ENCODE measurements around the gene CDC20B.

CDC20B gene

GRCh38 chr5:55104036-55104772 lies 68.8 kb downstream of the CDC20B start (continued):
- TF ChIP-seq PRDM10 (tag by site-specific recombination; IDR thresholded peaks at IDR 0.05) (0 out of 2 replicates have a peak, but pooled peaks have one; percentile 17), ZNF214 (tag by site-specific recombination; IDR thresholded peaks at IDR 0.05; ENCODE audit: borderline replicate concordance) (no peak)

GRCh38 chr5:55102348-55102747 lies 70.6 kb downstream of the CDC20B start, which contains the start of gene GZMA:
Gene GZMA (plus strand): TSS chr5:55102646. CDS start chr5:55102683, 37 bp downstream.
- Histone ChIP-seq H3K9me3 (ENCODE audit: control insufficient read depth, insufficient read depth, low read depth, low read length) (no peaks in the 10 kb centered on the region), H3K27ac (ENCODE audit: extremely low read depth, low read depth, low read length) (no peak within 1 kb of the TSS), H3K4me1 (ENCODE audit: control insufficient read depth, insufficient read depth, low read length) (no peaks in the 10 kb centered on the region), H3K36me3 (ENCODE audit: control insufficient read depth in 2 of 2, insufficient read depth in 1 of 2, low read length in 2 of 2) (no peaks in the 10 kb centered on the region), H3K4me3 (ENCODE audit: low read depth, low read length) (no peak within 1 kb of the TSS)
- ChIA-PET CTCF (no interaction called here), POLR2A (no interaction called here)
- TF ChIP-seq ZNF155 (tag by site-specific recombination; IDR thresholded peaks at IDR 0.05): no peak
- no peak for TF ChIP-seq ZNF202 (tag by site-specific recombination; IDR thresholded peaks at IDR 0.05; ENCODE audit: borderline replicate concordance)
- TF ChIP-seq ZNF23 (tag by site-specific recombination; IDR thresholded peaks at IDR 0.05; ENCODE audit: borderline replicate concordance): no peak
- no peak for TF ChIP-seq ZNF677 (tag by site-specific recombination; IDR thresholded peaks at IDR 0.05)
- TF ChIP-seq ZIC2 (tag by site-specific recombination; IDR thresholded peaks at IDR 0.05): no peak
- no peak for TF ChIP-seq ZNF768 (tag by site-specific recombination; IDR thresholded peaks at IDR 0.05)
- no peak for TF ChIP-seq ZNF654 (tag by site-specific recombination; IDR thresholded peaks at IDR 0.05; ENCODE audit: low read depth)
- no peak for TF ChIP-seq ZNF18 (tag by site-specific recombination; IDR thresholded peaks at IDR 0.05)

GRCh38 chr5:55101556-55102276 lies 71.3 kb downstream of the CDC20B start:
- TF ChIP-seq ZBTB8A (tag by site-specific recombination; IDR thresholded peaks at IDR 0.05) (no peak), ZNF324 (tag by site-specific recombination; IDR thresholded peaks at IDR 0.05) (no peak), ZNF596 (tag by site-specific recombination; IDR thresholded peaks at IDR 0.05) (no peak), GLIS1 (tag by site-specific recombination; IDR thresholded peaks at IDR 0.05) (no peak), ZNF626 (tag by site-specific recombination; IDR thresholded peaks at IDR 0.05) (no peak), MYNN (tag by site-specific recombination; IDR thresholded peaks at IDR 0.05; ENCODE audit: borderline replicate concordance) (no peak), SP3 (tag by site-specific recombination; IDR thresholded peaks at IDR 0.05) (no peak), ZNF133 (tag by site-specific recombination; IDR thresholded peaks at IDR 0.05) (no peak), ZSCAN18 (tag by site-specific recombination; IDR thresholded peaks at IDR 0.05) (no peak), ZNF624 (tag by site-specific recombination; IDR thresholded peaks at IDR 0.05) (no peak), MZF1 (tag by site-specific recombination; IDR thresholded peaks at IDR 0.05; ENCODE audit: borderline replicate concordance) (no peak), ZNF223 (tag by site-specific recombination; IDR thresholded peaks at IDR 0.05) (no peak), ZNF514 (tag by site-specific recombination; IDR thresholded peaks at IDR 0.05) (no peak), BCL6B (tag by site-specific recombination; IDR thresholded peaks at IDR 0.05) (no peak)
- no peak overlapping the region for H3K4me3 ChIP-seq (ENCODE audit: low read depth, low read length)
- no peaks in the 10 kb centered on the region for H3K4me1 ChIP-seq (ENCODE audit: control insufficient read depth, insufficient read depth, low read length)
- ChIA-PET POLR2A (no interaction called here), CTCF (no interaction called here)
- H3K36me3 ChIP-seq (ENCODE audit: control insufficient read depth in 2 of 2, insufficient read depth in 1 of 2, low read length in 2 of 2): no peaks in the 10 kb centered on the region
- H3K27ac ChIP-seq (ENCODE audit: extremely low read depth, low read depth, low read length): no peak overlapping the region
- no peaks in the 10 kb centered on the region for H3K9me3 ChIP-seq (ENCODE audit: control insufficient read depth, insufficient read depth, low read depth, low read length)
